Limb (tissue), 2 donors: ENCODE measurements around the gene SYNGR1.
"Not testable (repeated sequence)": the region's sequence is repeated elsewhere in the genome, so short reads cannot be mapped to it uniquely, and the experiment has no call there.

Experiments
- DNase-seq, 2 donors: peaks; one replicate each; pipeline ENCODE4 v3.0.0-alpha.2; 2016; ENCODE audit errors: extremely low spot score in 2 of 2

Gene SYNGR1

GRCh38 chr22:39350757-39351688 is 1.2 kb downstream of the SYNGR1 start:
- DNase-seq: no peak

- no peak for DNase-seq
Measured at GRCh38 chr22:39351689-39352214, 2.0 kb downstream of the SYNGR1 start.

GRCh38 chr22:39352306-39352891 is 2.6 kb downstream of the SYNGR1 start:
- no peak for DNase-seq

GRCh38 chr22:39353346-39353745 is 3.6 kb downstream of the SYNGR1 start:
- no peak for DNase-seq

GRCh38 chr22:39355080-39355479 is 5.3 kb downstream of the SYNGR1 start:
- DNase-seq: no peak

- DNase-seq: not testable (repeated sequence)
Measured at GRCh38 chr22:39355805-39356204, 6.0 kb downstream of the SYNGR1 start.

- DNase-seq: no peak
Measured at GRCh38 chr22:39356464-39356863, 6.7 kb downstream of the SYNGR1 start.

GRCh38 chr22:39357110-39358108 is 7.6 kb downstream of the SYNGR1 start:
- DNase-seq: not testable (repeated sequence)

- DNase-seq: not testable (repeated sequence)
Measured at GRCh38 chr22:39358197-39358596, 8.4 kb downstream of the SYNGR1 start.

GRCh38 chr22:39359659-39360195 is 9.9 kb downstream of the SYNGR1 start:
- no peak for DNase-seq

GRCh38 chr22:39360242-39360641 is 10.5 kb downstream of the SYNGR1 start:
- no peak for DNase-seq

- DNase-seq: no peak
Measured at GRCh38 chr22:39360674-39361413, 11.1 kb downstream of the SYNGR1 start.

- no peak for DNase-seq
Measured at GRCh38 chr22:39361496-39361895, 11.7 kb downstream of the SYNGR1 start.

- DNase-seq: no peak
Measured at GRCh38 chr22:39362271-39362670, 12.5 kb downstream of the SYNGR1 start.

- no peak for DNase-seq
Measured at GRCh38 chr22:39362932-39363331, 13.1 kb downstream of the SYNGR1 start.

GRCh38 chr22:39363751-39364515 is 14.1 kb downstream of the SYNGR1 start:
- DNase-seq: no peak

GRCh38 chr22:39364714-39365491 is 15.1 kb downstream of the SYNGR1 start:
- DNase-seq: no peak

- no peak for DNase-seq
Measured at GRCh38 chr22:39365492-39365780, 15.6 kb downstream of the SYNGR1 start.

GRCh38 chr22:39367035-39367434 is 17.2 kb downstream of the SYNGR1 start:
- DNase-seq: no peak
